NCI-H82 (cell line): ENCODE results near the gene EIF4E2.

Experiments used
- DNase-seq: peaks from one replicate; lab custom pipeline; 2025; lab: John Stamatoyannopoulos, UW

EIF4E2 gene

GRCh38 chr2:232537079-232537478, 13.4 kb upstream of the EIF4E2 start:
- DNase-seq, result peak; percentile 56

- DNase-seq, result no peak
Measured at GRCh38 chr2:232537499-232537898, 13.0 kb upstream of the EIF4E2 start.

- no peak for DNase-seq
Measured at GRCh38 chr2:232538671-232539070, 11.8 kb upstream of the EIF4E2 start.

GRCh38 chr2:232539298-232540231, 10.9 kb upstream of the EIF4E2 start, which contains the start of gene CHRNG:
Gene CHRNG (plus strand): TSS chr2:232539692. CDS start chr2:232539748, 56 bp downstream.
- no peak for DNase-seq

- DNase-seq, result no peak
Measured at GRCh38 chr2:232540441-232541041, 9.9 kb upstream of the EIF4E2 start.

- no peak for DNase-seq
Measured at GRCh38 chr2:232541195-232541960, 9.1 kb upstream of the EIF4E2 start.

GRCh38 chr2:232541961-232542714, 8.4 kb upstream of the EIF4E2 start:
- no peak for DNase-seq

GRCh38 chr2:232542715-232543467, 7.6 kb upstream of the EIF4E2 start:
- DNase-seq, result no peak

GRCh38 chr2:232543491-232543890, 7.0 kb upstream of the EIF4E2 start:
- no peak for DNase-seq

GRCh38 chr2:232543928-232544631, 6.4 kb upstream of the EIF4E2 start:
- no peak for DNase-seq

GRCh38 chr2:232544674-232545073, 5.8 kb upstream of the EIF4E2 start:
- no peak for DNase-seq

- DNase-seq, result no peak
Measured at GRCh38 chr2:232545511-232546375, 4.7 kb upstream of the EIF4E2 start.

GRCh38 chr2:232547991-232548390, 2.5 kb upstream of the EIF4E2 start:
- no peak for DNase-seq

- DNase-seq, result no peak
Measured at GRCh38 chr2:232549655-232550353, 685 bp upstream of the EIF4E2 start.

- DNase-seq, result no peak
Measured at GRCh38 chr2:232551250-232551638, 755 bp downstream of the EIF4E2 start.

- no peak for DNase-seq
Measured at GRCh38 chr2:232551776-232552175, 1.3 kb downstream of the EIF4E2 start.

- no peak for DNase-seq
Measured at GRCh38 chr2:232556426-232556825, 5.9 kb downstream of the EIF4E2 start.

GRCh38 chr2:232562515-232563151, 12.1 kb downstream of the EIF4E2 start:
- DNase-seq, result no peak
